Hepatocyte (in vitro differentiated cells): ENCODE results near the gene KRCC1. TPM values are rescaled to one million over a fixed set of nuclear protein-coding genes. Genes with fewer than 3 reads are reported as not detected.
"Not testable (repeated sequence)": the region's sequence is repeated elsewhere in the genome, so short reads cannot be mapped to it uniquely, and the experiment has no call there.

Source experiments
- DNase-seq: peaks from one replicate; pipeline ENCODE4 v3.0.0-alpha.2; 2016; ENCODE audit warnings: low spot score
- H2AFZ ChIP-seq: fragments of 200-600 bp; sonication (generic); 2 replicates; pipeline ENCODE4 v1.6.0; 2016; ENCODE audit warnings: antibody characterized with exemption, mild to moderate bottlenecking
- H3K27ac ChIP-seq: fragments of 200-600 bp; sonication (generic); 2 replicates; pipeline ENCODE4 v1.5.1; 2016; ENCODE audit warnings: mild to moderate bottlenecking
- H3K27me3 ChIP-seq: fragments of 200-600 bp; sonication (generic); 2 replicates; pipeline ENCODE4 v1.6.1; 2016
- H3K36me3 ChIP-seq: fragments of 200-600 bp; sonication (generic); replicated peaks from 2 replicates; pipeline ENCODE4 v1.5.1; 2016; ENCODE audit warnings: low read depth; ENCODE audit not compliant: insufficient read depth
- H3K4me1 ChIP-seq: fragments of 200-600 bp; sonication (generic); 2 replicates; pipeline ENCODE4 v1.5.1; 2016; ENCODE audit warnings: mild to moderate bottlenecking, moderate library complexity; ENCODE audit not compliant: insufficient read depth
- H3K4me2 ChIP-seq: fragments of 200-600 bp; sonication (generic); 2 replicates; pipeline ENCODE4 v1.6.0; 2016
- H3K4me3 ChIP-seq: fragments of 200-600 bp; sonication (generic); 2 replicates; pipeline ENCODE4 v1.5.1; 2016; ENCODE audit warnings: mild to moderate bottlenecking
- H3K79me2 ChIP-seq: fragments of 200-600 bp; sonication (generic); 2 replicates; pipeline ENCODE4 v1.6.0; 2017; ENCODE audit warnings: mild to moderate bottlenecking
- H3K9me2 ChIP-seq: fragments of 200-600 bp; sonication (generic); replicated peaks from 2 replicates; pipeline ENCODE4 v1.6.0; 2017; ENCODE audit warnings: mild to moderate bottlenecking; ENCODE audit not compliant: insufficient read depth
- H3K9me3 ChIP-seq: fragments of 200-600 bp; sonication (generic); 2 replicates; pipeline ENCODE4 v1.5.1; 2016; ENCODE audit warnings: low read depth, mild to moderate bottlenecking
- H4K20me1 ChIP-seq: fragments of 200-600 bp; sonication (generic); 2 replicates; pipeline ENCODE4 v1.6.0; 2016; ENCODE audit warnings: mild to moderate bottlenecking; ENCODE audit not compliant: insufficient read depth, poor library complexity, severe bottlenecking
- EZH2 ChIP-seq: fragments of 200-600 bp; sonication (generic); IDR thresholded peaks from 2 replicates; pipeline ENCODE4 v1.6.1; 2016; ENCODE audit warnings: antibody characterized with exemption, mild to moderate bottlenecking, borderline replicate concordance
- EZH2phosphoT487 ChIP-seq: fragments of 200-600 bp; sonication (generic); IDR thresholded peaks from one replicate; pipeline ENCODE4 v1.6.1; 2018; ENCODE audit warnings: antibody characterized with exemption, mild to moderate bottlenecking, low read depth, moderate library complexity; ENCODE audit not compliant: unreplicated experiment, severe bottlenecking
- WGBS: methylation state at CpG from one replicate; pipeline ENCODE4 v1.1.6; 2016; ENCODE audit warnings: low lambda C conversion rate; ENCODE audit errors: missing lambda C conversion rate; 5-methylcytosine and 5-hydroxymethylcytosine counted together
- polyA plus RNA-seq: library from polyadenylated mRNA; unstranded; fragments of >200 nt; fragmentation: Nextera tagmentation; extraction: Ambion mirVana; gene quantifications from 2 replicates; pipeline ENCODE4 v1.2.1, GENCODE V29; 2016
- total RNA-seq: library from RNA; depleted of rRNA; stranded (reverse); fragments of >200 nt; gene quantifications from 2 replicates; pipeline ENCODE4 v1.2.3, GENCODE V29; 2014
- TF ChIP-seq, protein P1 (sequence below): fragments of 200-600 bp; sonication (generic); IDR thresholded peaks from 2 replicates; pipeline ENCODE4 v1.5.1; 2016; ENCODE audit warnings: antibody characterized with exemption, mild to moderate bottlenecking; ENCODE audit not compliant: poor library complexity

Gene KRCC1
- total and polyA plus RNA-seq, 2 experiments from 2014 or later, result 18.3 to 30.9 TPM

DNA sequence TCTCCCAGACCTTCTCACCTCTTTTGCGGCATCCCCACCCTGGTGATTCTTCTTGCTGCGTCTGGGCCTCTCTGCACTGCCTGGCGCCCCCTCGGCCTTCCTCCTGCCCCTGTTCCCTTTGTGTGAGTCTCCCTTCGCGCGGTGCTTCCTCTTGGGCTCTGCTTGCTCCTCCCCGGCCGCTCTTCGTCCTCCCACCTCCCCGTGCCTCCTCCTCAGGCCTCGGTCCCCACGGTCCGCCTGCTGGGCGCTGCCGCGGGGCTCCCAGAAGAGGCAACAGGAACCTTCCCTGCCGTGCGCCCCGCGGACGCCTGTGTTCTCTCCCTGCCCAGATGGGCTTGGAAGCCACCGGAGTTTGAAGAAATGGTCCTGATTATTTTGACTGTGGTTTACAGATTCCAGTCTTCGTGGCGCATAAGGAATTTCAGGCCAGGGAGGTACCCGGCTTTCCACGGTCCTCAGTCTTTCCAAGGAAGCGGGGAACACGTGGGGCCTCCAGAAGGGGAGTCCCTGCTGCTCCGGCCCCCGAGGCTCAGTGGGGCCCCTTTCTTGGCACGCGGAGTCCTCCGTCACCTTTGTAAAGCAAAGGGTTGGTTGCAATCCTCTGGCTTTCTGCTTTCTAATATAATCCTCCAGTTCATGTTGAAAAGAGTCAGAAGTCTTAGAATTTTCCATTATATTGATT, 52.4 kb downstream of the KRCC1 start:
- 45% methylated on average over 32 of the region's 34 CpGs for WGBS
- TF ChIP-seq EZH2, result no peak
- no peak for TF ChIP-seq EZH2phosphoT487
- TF ChIP-seq, protein P1, sequence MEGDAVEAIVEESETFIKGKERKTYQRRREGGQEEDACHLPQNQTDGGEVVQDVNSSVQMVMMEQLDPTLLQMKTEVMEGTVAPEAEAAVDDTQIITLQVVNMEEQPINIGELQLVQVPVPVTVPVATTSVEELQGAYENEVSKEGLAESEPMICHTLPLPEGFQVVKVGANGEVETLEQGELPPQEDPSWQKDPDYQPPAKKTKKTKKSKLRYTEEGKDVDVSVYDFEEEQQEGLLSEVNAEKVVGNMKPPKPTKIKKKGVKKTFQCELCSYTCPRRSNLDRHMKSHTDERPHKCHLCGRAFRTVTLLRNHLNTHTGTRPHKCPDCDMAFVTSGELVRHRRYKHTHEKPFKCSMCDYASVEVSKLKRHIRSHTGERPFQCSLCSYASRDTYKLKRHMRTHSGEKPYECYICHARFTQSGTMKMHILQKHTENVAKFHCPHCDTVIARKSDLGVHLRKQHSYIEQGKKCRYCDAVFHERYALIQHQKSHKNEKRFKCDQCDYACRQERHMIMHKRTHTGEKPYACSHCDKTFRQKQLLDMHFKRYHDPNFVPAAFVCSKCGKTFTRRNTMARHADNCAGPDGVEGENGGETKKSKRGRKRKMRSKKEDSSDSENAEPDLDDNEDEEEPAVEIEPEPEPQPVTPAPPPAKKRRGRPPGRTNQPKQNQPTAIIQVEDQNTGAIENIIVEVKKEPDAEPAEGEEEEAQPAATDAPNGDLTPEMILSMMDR, result no peak
- H2AFZ ChIP-seq, result peak overlapping the region; percentile 54

GRCh38 chr2:88002359-88002707, 53.2 kb downstream of the KRCC1 start:
- no peaks in the 10 kb centered on the region for H3K27me3 ChIP-seq
- peak; percentile 0 for DNase-seq
- no peak overlapping the region for H3K4me3 ChIP-seq
- H2AFZ ChIP-seq, result no peak overlapping the region
- no peak overlapping the region for H3K27ac ChIP-seq
- WGBS, result over 99% methylated on average over 6 of the region's 6 CpGs
- H4K20me1 ChIP-seq, result no peaks in the 10 kb centered on the region
- H3K9me2 ChIP-seq, result no peaks in the 10 kb centered on the region
- no peaks in the 10 kb centered on the region for H3K79me2 ChIP-seq
- no peak for TF ChIP-seq EZH2
- no peaks in the 10 kb centered on the region for H3K9me3 ChIP-seq
- H3K36me3 ChIP-seq, result no peaks in the 10 kb centered on the region
- H3K4me2 ChIP-seq, result no peak overlapping the region
- no peaks in the 10 kb centered on the region for H3K4me1 ChIP-seq

More for the DNA sequence above, 52.4 kb downstream of the KRCC1 start:
- Histone ChIP-seq H3K36me3 (no peaks in the 10 kb centered on the region), H3K79me2 (no peaks in the 10 kb centered on the region), H3K9me3 (no peaks in the 10 kb centered on the region), H3K27me3 (no peaks in the 10 kb centered on the region), H4K20me1 (no peaks in the 10 kb centered on the region), H3K4me2 (peak overlapping the region; percentile 53), H3K4me1 (no peaks in the 10 kb centered on the region), H3K4me3 (no peak overlapping the region), H3K27ac (no peak overlapping the region), H3K9me2 (no peaks in the 10 kb centered on the region)
- peak; percentile 4 for DNase-seq

GRCh38 chr2:88000474-88000873, 55.1 kb downstream of the KRCC1 start:
- H3K4me3 ChIP-seq, H3K4me2 ChIP-seq, H3K9me2 ChIP-seq, H3K36me3 ChIP-seq, H3K27me3 ChIP-seq, H3K27ac ChIP-seq, H4K20me1 ChIP-seq, H3K9me3 ChIP-seq, H3K4me1 ChIP-seq, DNase-seq, H2AFZ ChIP-seq, H3K79me2 ChIP-seq: not testable (repeated sequence)
- 67% methylated on average over 3 of the region's 3 CpGs for WGBS

GRCh38 chr2:87996570-87996969, 59.0 kb downstream of the KRCC1 start:
- Histone ChIP-seq H3K27ac (no peak overlapping the region), H2AFZ (no peak overlapping the region), H3K4me2 (no peak overlapping the region), H3K9me3 (no peaks in the 10 kb centered on the region), H3K4me1 (no peaks in the 10 kb centered on the region), H4K20me1 (no peaks in the 10 kb centered on the region), H3K27me3 (no peaks in the 10 kb centered on the region), H3K9me2 (no peaks in the 10 kb centered on the region), H3K4me3 (no peak overlapping the region), H3K36me3 (no peaks in the 10 kb centered on the region), H3K79me2 (no peaks in the 10 kb centered on the region)
- TF ChIP-seq EZH2phosphoT487, result no peak
- TF ChIP-seq, protein P1, result no peak
- TF ChIP-seq EZH2, result no peak
- DNase-seq, result peak; percentile 1
- WGBS, result 90% methylated on average over 6 of the region's 6 CpGs
